ENCODE measurements around the gene SULT6B1.
"Not testable (repeated sequence)": the region's sequence is repeated elsewhere in the genome, so short reads cannot be mapped to it uniquely, and the experiment has no call there.

Gene SULT6B1

GRCh38 chr2:37195862-37196319 lies 7.4 kb upstream of the SULT6B1 start:
- not testable (repeated sequence) for DNase-seq

- DNase-seq = no peak
These were observed 4.1 kb upstream of the SULT6B1 start for GRCh38 chr2:37192551-37192950.

- DNase-seq = no peak
These were observed 3.3 kb upstream of the SULT6B1 start for GRCh38 chr2:37191747-37192146.

GRCh38 chr2:37191253-37191652 lies 2.8 kb upstream of the SULT6B1 start:
- DNase-seq = no peak

- DNase-seq = no peak
These were observed 1.8 kb upstream of the SULT6B1 start for GRCh38 chr2:37190290-37190689.

- DNase-seq = peak; percentile 86
These were observed 1.1 kb upstream of the SULT6B1 start for GRCh38 chr2:37189452-37190153.

- DNase-seq = no peak
These were observed 6.5 kb downstream of the SULT6B1 start for GRCh38 chr2:37181726-37182684.

- DNase-seq = no peak
These were observed 7.8 kb downstream of the SULT6B1 start for GRCh38 chr2:37180640-37181039.

- DNase-seq = peak; percentile 42
These were observed 8.3 kb downstream of the SULT6B1 start for GRCh38 chr2:37180006-37180639.

GRCh38 chr2:37173741-37174140 lies 14.7 kb downstream of the SULT6B1 start:
- no peak for DNase-seq

- no peak for DNase-seq
These were observed 16.9 kb downstream of the SULT6B1 start for GRCh38 chr2:37171624-37171950.

- peak; percentile 53 for DNase-seq
These were observed 20.1 kb downstream of the SULT6B1 start for GRCh38 chr2:37168217-37168981.

- no peak for DNase-seq
These were observed 20.8 kb downstream of the SULT6B1 start for GRCh38 chr2:37167636-37168180.

- no peak for DNase-seq
These were observed 23.7 kb downstream of the SULT6B1 start for GRCh38 chr2:37164757-37165156.

GRCh38 chr2:37156857-37157714 lies 31.4 kb downstream of the SULT6B1 start, which contains the start of gene EIF2AK2:
Gene EIF2AK2, minus strand, starts transcription at chr2:37156980. Its CDS starts 9,174 bp downstream, at chr2:37147806.
- DNase-seq = peak; percentile 90

- DNase-seq = peak; percentile 48
These were observed 32.2 kb downstream of the SULT6B1 start for GRCh38 chr2:37156071-37156856.

- no peak for DNase-seq
These were observed 33.7 kb downstream of the SULT6B1 start for GRCh38 chr2:37154785-37155184.

GRCh38 chr2:37153224-37153623 lies 35.2 kb downstream of the SULT6B1 start:
- DNase-seq = no peak

GRCh38 chr2:37149626-37150322 lies 38.7 kb downstream of the SULT6B1 start:
- no peak for DNase-seq

GRCh38 chr2:37148325-37148724 lies 40.1 kb downstream of the SULT6B1 start:
- DNase-seq = no peak

Measured in inflammatory macrophage treated with lipopolysaccharide for 4 hours (primary cell).